GM06990 (cell line): ENCODE results near the gene PTPN5.

Experiments
- DNase-seq: peaks from one replicate; pipeline ENCODE4 v3.0.0-alpha.2; 2011; ENCODE audit not compliant: insufficient read length; ENCODE audit errors: extremely low read depth
- H3K27me3 ChIP-seq: replicated peaks from 2 replicates; pipeline ENCODE4 v1.6.0; 2011; ENCODE audit warnings: low read length; ENCODE audit not compliant: control insufficient read depth, insufficient read depth
- H3K36me3 ChIP-seq: 2 replicates; pipeline ENCODE4 v1.5.1; 2011; ENCODE audit warnings: low read length; ENCODE audit not compliant: control insufficient read depth, insufficient read depth
- H3K4me3 ChIP-seq: replicated peaks from 2 replicates; pipeline ENCODE4 v1.5.1; 2011; ENCODE audit warnings: low read depth, mild to moderate bottlenecking, control low read depth, low read length
- CTCF ChIP-seq: IDR thresholded peaks from 2 replicates; pipeline ENCODE4 v1.5.1; 2011; ENCODE audit warnings: low read length, control low read depth, mild to moderate bottlenecking, inconsistent platforms; ENCODE audit not compliant: insufficient read depth, poor library complexity, severe bottlenecking

Gene PTPN5

GRCh38 chr11:18756889-18757288 is 34.7 kb downstream of the PTPN5 start:
- Histone ChIP-seq H3K36me3 (no peaks in the 10 kb centered on the region), H3K27me3 (no peaks in the 10 kb centered on the region; the same call in 1 of the 2 replicates), H3K4me3 (no peak overlapping the region)
- no peak for TF ChIP-seq CTCF
- DNase-seq, result no peak

GRCh38 chr11:18754308-18754707 is 37.3 kb downstream of the PTPN5 start:
- Histone ChIP-seq H3K4me3 (no peak overlapping the region), H3K36me3 (no peaks in the 10 kb centered on the region), H3K27me3 (no peaks in the 10 kb centered on the region; the same call in 1 of the 2 replicates)
- no peak for TF ChIP-seq CTCF
- DNase-seq, result no peak

- no peak for DNase-seq
- TF ChIP-seq CTCF, result no peak
- Histone ChIP-seq H3K36me3 (no peaks in the 10 kb centered on the region), H3K4me3 (no peak overlapping the region), H3K27me3 (no peaks in the 10 kb centered on the region; the same call in 1 of the 2 replicates)
These were observed 39.1 kb downstream of the PTPN5 start for GRCh38 chr11:18752502-18752901.

GRCh38 chr11:18750944-18751343 is 40.7 kb downstream of the PTPN5 start:
- Histone ChIP-seq H3K4me3 (no peak overlapping the region), H3K27me3 (no peaks in the 10 kb centered on the region; the same call in 1 of the 2 replicates)

GRCh38 chr11:18749681-18750319 is 41.8 kb downstream of the PTPN5 start:
- Histone ChIP-seq H3K27me3 (no peaks in the 10 kb centered on the region; the same call in 1 of the 2 replicates), H3K36me3 (no peaks in the 10 kb centered on the region), H3K4me3 (no peak overlapping the region)
- DNase-seq, result no peak
- TF ChIP-seq CTCF, result no peak

More at GRCh38 chr11:18750944-18751343, 40.7 kb downstream of the PTPN5 start:
- H3K36me3 ChIP-seq, result no peaks in the 10 kb centered on the region
- no peak for TF ChIP-seq CTCF
- DNase-seq, result no peak

GRCh38 chr11:18748766-18749365 is 42.7 kb downstream of the PTPN5 start:
- no peak for DNase-seq
- H3K27me3 ChIP-seq, result no peaks in the 10 kb centered on the region; the same call in 1 of the 2 replicates
- no peak overlapping the region for H3K4me3 ChIP-seq
- no peaks in the 10 kb centered on the region for H3K36me3 ChIP-seq
- no peak for TF ChIP-seq CTCF
